Right ventricle myocardium inferior (tissue), 1 donor: ENCODE measurements around the gene EMC1. TPM values are rescaled to one million over a fixed set of nuclear protein-coding genes. Genes with fewer than 3 reads are reported as not detected.

ENCODE experiments used
- ATAC-seq: fragments of 200-7000 bp; cut with Tn5 transposase; one replicate; pipeline ENCODE4 v1.9.1; 2020; ENCODE audit warnings: mild to moderate bottlenecking, moderate library complexity
- DNase-seq: peaks from one replicate; pipeline ENCODE4 v3.0.0; 2021; ENCODE audit errors: missing footprints
- intact Hi-C: fragments of 100-400 bp; cut with DNase I; formaldehyde crosslinking; loops from one replicate; pipeline ENCODE4 v1.11.0; 2022
- total RNA-seq: library from RNA; stranded (reverse); fragmentation: NEBNext Ultra II Directional; extraction: Animal tissue kit (Norgen Biotek cat#: 25700); gene quantifications from one replicate; pipeline ENCODE4 v1.2.1, GENCODE V29; 2021
- donor health status: DM: no; HTN: yes; CAD: no; lungs with severe emphysema.

EMC1 gene
- total RNA-seq, 1 donor from 2014 or later = 30.5 TPM

DNA sequence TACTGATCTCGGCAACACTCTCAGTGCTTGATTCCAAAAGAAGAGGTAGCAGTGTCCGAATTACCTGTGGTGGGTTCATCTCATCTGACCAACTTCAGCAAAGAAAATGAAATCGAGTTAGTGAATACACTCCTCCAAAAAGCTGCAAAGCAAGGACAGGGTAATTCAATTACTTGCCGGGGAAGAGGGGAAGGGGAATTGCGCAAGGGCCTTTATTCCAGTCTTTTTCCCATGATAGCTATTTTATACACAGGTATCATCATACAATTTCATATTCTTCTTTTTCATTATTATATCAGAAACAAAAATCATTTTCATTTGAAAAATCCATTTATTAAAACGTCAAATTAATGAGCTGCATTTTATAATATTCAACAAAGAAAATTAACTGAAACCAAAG is 84.2 kb downstream of the EMC1 start:
- ATAC-seq = no peak
- intact Hi-C loops = no loop called here
- DNase-seq = no peak

DNA sequence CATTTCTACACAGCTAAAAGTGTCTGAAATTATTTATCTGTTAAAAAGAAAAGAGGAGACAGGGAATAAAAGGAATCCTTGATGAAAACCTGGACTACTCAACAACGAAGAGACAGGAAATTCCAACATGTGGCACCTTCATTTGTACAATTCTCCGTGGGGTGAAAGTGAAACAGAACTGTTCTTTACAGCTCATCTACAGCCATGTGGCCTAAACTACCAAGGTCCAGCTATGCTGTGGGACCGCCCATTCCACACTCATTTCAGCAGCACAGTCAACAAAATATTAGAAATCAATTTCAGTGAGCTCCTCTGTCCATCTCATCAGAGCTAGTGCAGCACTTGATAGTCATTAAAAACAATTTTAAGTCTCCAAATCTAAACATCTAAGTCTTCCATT is 85.3 kb downstream of the EMC1 start:
- intact Hi-C loops = no loop called here
- DNase-seq (no peak), ATAC-seq (no peak)

Other genes starting within 250 kb of the EMC1 start
- 53.9 TPM for gene UBR4, start 41.3 kb downstream of the EMC1 start, total RNA-seq
- gene MRTO4, start 281 bp upstream of the EMC1 start, total RNA-seq = 12.1 TPM
- gene AKR7A3, start 37.2 kb upstream of the EMC1 start, total RNA-seq = not detected
- 45.2 TPM for gene AKR7A2, start 60.6 kb upstream of the EMC1 start, total RNA-seq
- gene SLC66A1, start 60.8 kb upstream of the EMC1 start, total RNA-seq = 7.0 TPM
- gene CAPZB, start 234.0 kb upstream of the EMC1 start, total RNA-seq = 267 TPM